Measurements from ENCODE around the gene HOXD9.

Gene HOXD9

GRCh38 chr2:176126929-176127773, 4.6 kb downstream of the HOXD9 start:
- DNase-seq: peak; percentile 60 to 64

- no peak for DNase-seq
Observed at GRCh38 chr2:176127774-176128072, 5.2 kb downstream of the HOXD9 start.

GRCh38 chr2:176128172-176128981, 5.9 kb downstream of the HOXD9 start:
- peak in 1 of 2 experiments; percentile 21 for DNase-seq

GRCh38 chr2:176128982-176129796, 6.7 kb downstream of the HOXD9 start, which contains the start of gene HOXD8:
HOXD8 (plus strand) TSS chr2:176129705; CDS start chr2:176130367, 662 bp downstream.
- peak; percentile 79 to 92 for DNase-seq

- DNase-seq: peak in 1 of 2 experiments; percentile 42
Observed at GRCh38 chr2:176129813-176130146, 7.3 kb downstream of the HOXD9 start.

- DNase-seq: peak; percentile 49 to 76
Observed at GRCh38 chr2:176130147-176130956, 7.8 kb downstream of the HOXD9 start.

GRCh38 chr2:176130957-176131847, 8.7 kb downstream of the HOXD9 start:
- no peak for DNase-seq

GRCh38 chr2:176131848-176132158, 9.3 kb downstream of the HOXD9 start:
- no peak for DNase-seq

GRCh38 chr2:176132205-176133171, 10.0 kb downstream of the HOXD9 start:
- no peak for DNase-seq

- no peak for DNase-seq
Observed at GRCh38 chr2:176133389-176133788, 10.9 kb downstream of the HOXD9 start.

- DNase-seq: no peak
Observed at GRCh38 chr2:176134035-176134434, 11.5 kb downstream of the HOXD9 start.

- DNase-seq: peak in 1 of 2 experiments; percentile 42
Observed at GRCh38 chr2:176135035-176135440, 12.5 kb downstream of the HOXD9 start.

GRCh38 chr2:176136374-176137251, 14.1 kb downstream of the HOXD9 start:
- no peak for DNase-seq

- no peak for DNase-seq
Observed at GRCh38 chr2:176137252-176137580, 14.7 kb downstream of the HOXD9 start.

GRCh38 chr2:176137906-176138305, 15.4 kb downstream of the HOXD9 start:
- no peak for DNase-seq

- DNase-seq: no peak
Observed at GRCh38 chr2:176138526-176138922, 16.0 kb downstream of the HOXD9 start.

GRCh38 chr2:176138923-176139660, 16.6 kb downstream of the HOXD9 start:
- no peak for DNase-seq

Measured in NCI-H2081 (cell line).